HG03354 (cell line): ENCODE results near the gene FAM124A.
A peak's percentile ranks its signal among the peaks of the same experiment; 100 is the strongest.
"Not testable (repeated sequence)": the region's sequence is repeated elsewhere in the genome, so short reads cannot be mapped to it uniquely, and the experiment has no call there.

Experiments
- ATAC-seq: cut with Tn5 transposase; IDR thresholded peaks from one replicate; pipeline ENCODE4 v1.9.1; 2021; ENCODE audit warnings: mild to moderate bottlenecking; ENCODE audit not compliant: unreplicated experiment, poor library complexity, severe bottlenecking

FAM124A gene

GRCh38 chr13:51261610-51262249 is 39.5 kb downstream of the FAM124A start:
- ATAC-seq = no peak

- no peak for ATAC-seq
Observed at GRCh38 chr13:51262501-51263211, 40.5 kb downstream of the FAM124A start.

DNA sequence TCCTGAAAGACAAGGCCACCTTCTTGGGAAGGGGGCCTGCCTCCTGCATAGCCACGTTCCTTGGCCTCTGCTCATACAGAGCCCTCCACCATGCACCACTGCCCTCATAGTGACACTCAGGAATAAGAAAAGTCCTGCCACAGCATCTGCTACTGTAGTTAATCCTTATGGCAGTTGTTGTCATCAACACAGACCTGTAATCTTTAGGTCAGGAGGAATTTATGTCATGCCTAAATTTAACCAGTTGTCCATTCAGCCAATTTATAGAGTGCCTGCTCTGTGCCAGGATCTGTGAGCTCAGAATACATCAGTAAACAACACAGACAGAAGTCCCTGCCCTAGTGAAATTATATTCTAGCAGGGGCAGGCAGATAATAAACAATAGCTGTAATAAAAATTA is 44.4 kb downstream of the FAM124A start:
- no peak for ATAC-seq

GRCh38 chr13:51267622-51268021 is 45.4 kb downstream of the FAM124A start:
- ATAC-seq = no peak

DNA sequence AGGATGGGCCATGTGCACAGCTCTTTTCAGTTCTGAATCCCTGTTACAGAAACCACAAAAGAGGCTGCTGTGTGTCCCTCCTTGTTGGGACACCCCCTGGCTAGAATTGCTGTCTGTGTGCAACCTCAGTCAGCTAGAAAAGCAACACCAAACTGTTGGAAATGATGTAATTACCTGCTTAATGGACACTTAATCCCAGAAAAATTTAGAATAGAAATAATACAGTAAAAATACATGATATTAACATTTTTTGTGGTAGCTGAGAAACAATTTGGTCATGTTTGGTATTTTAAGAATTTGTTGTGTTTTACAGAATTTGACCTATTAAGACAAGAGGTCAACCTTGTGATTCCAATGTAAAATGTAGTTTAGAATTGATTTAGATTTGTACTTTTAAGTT is 46.8 kb downstream of the FAM124A start:
- ATAC-seq = no peak

DNA sequence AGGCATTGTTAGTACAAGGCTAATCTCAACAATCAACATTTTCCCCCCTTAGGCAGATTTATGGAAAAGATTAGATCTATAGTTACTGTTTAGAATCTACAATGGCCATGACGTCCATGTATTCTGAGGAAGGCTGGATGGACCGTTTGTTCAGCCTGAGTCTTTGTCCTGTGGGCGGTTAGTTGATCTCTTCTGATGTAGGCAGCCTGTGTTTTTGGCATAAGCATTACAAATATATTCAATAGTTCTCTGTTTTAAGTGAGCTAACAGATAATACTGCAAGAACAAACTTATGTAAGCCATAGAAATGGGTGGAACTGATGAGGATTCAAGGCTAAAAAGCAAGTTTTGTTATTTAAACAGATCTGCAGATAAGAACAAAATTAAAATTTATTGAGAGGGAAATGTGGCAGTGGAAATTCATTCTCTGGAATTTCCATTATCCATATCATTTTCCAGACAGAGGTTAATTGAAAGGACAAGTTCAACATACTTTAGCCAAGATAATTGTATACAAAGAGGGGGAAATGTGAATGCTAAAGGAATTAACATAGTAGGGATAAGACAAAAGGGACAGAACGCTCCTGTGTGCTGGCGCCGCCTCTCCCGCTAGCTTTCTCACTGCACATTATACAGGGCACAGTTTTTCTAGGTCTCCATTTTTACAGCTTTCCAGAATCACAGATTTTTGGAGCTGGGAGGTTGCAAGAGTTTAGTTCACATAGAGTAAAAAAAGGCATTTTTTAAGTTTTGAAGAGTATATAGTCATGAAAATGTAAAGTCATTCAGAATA is 48.6 kb downstream of the FAM124A start:
- no peak for ATAC-seq

- no peak for ATAC-seq
Observed at GRCh38 chr13:51271528-51272085, 49.4 kb downstream of the FAM124A start.

DNA sequence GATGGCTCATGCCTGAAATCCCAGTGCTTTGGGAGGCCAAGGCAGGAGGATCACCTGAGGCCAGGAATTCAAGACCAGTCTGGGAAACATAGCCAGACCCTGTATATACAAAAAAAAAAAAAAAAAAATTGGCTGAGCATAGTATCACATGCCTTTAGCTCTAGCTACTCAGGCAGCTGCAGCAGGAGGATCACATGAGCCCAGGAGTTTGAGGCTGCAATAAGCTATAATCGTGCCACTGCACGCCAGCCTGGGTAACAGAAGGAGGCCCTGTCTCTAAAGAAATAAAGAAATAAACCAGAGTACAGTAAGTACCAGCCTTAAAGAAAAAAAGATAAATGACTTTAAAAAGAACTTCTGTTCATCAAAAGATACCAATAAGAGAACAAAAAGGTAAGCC is 52.9 kb downstream of the FAM124A start:
- ATAC-seq = no peak

GRCh38 chr13:51276636-51277035 is 54.4 kb downstream of the FAM124A start:
- no peak for ATAC-seq

GRCh38 chr13:51277928-51278327 is 55.7 kb downstream of the FAM124A start:
- ATAC-seq = no peak

GRCh38 chr13:51278426-51279130 is 56.4 kb downstream of the FAM124A start:
- no peak for ATAC-seq

DNA sequence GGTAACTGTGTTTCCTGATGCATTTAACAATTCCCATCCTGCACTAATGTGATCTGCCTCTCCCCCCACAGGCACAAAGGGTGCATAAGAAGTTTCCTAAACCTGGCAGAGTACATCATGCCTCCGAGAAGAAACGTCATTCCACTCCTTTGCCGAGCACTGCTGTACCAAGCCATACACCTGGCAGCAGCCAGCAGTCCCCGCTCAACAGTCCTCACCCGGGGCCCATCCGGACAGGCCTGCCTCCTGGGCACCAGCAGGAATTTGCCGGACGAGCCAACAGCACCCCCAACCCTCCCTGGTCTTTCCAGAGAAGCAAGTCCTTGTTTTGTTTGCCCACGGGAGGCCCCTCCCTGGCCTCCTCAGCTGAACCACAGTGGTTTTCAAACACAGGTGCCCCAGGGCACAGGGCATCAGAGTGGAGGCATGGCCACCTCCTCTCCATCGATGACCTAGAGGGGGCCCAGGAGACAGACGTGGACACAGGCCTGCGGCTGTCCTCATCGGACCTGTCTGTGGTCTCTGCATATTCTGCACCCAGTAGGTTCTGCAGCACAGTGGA is 58.3 kb downstream of the FAM124A start:
- no peak for ATAC-seq

- no peak for ATAC-seq
Observed at GRCh38 chr13:51282322-51282721, 60.1 kb downstream of the FAM124A start.

- ATAC-seq = not testable (repeated sequence)
Observed at GRCh38 chr13:51282923-51283322, 60.7 kb downstream of the FAM124A start.

DNA sequence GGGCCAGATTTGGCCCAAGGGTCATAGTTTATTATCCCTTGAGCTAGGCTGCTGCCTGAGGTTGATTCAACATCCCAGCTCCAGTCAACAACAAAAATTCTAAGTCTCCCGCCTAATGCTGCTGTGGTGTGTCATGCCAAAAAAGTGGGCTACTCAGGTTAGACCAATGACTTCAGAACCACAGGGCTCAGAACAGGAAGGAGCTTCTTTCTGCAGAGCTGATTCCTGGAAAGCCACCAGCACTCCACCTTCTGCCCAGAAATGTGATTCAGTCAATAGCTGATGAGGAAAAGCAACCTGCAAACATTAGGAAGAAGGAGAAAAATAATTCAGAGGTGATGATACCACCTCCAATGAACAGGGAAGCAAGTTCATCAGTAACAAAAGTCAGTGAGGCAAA is 61.2 kb downstream of the FAM124A start:
- ATAC-seq = no peak

- no peak for ATAC-seq
Observed at GRCh38 chr13:51284339-51284738, 62.1 kb downstream of the FAM124A start.

GRCh38 chr13:51286135-51287002 is 64.2 kb downstream of the FAM124A start:
- ATAC-seq = peak; percentile 77

DNA sequence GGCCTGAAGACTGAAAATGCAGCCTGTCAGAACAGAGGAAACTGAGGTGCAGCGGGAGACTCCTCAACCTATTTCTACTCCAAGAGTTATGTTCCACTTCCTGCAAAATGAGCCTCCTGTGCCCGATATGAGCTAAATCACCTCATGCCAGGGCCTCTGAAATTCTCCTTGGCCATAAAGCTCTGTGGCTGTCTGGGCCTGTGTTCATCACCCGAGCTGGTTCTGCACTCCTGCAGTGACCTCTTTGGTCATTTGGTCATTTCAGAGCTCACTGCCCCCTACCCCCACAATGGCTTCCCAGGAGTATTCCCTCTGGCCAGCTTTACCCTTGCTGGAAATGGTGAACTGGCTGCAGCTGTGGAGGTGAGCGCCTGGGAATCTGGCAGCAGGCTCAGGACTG is 65.6 kb downstream of the FAM124A start:
- ATAC-seq = no peak

DNA sequence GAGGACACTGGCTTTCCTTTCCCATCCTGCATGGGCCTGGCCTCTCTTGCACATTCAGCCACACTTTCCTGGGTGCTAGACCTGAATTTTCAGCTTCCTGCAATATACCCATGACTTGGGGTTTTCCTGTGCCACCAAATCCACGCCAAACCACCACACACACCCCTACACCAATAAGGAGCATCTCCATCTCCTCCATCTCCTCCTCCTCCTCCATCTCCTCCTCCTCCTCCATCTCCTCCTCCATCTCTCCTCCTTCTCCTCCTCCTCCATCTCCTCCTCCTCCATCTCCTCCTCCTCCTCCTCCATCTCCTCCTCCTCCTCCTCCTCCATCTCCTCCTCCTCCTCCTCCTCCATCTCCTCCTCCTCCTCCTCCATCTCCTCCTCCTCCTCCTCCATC is 66.1 kb downstream of the FAM124A start:
- ATAC-seq = not testable (repeated sequence)
